ENCODE measurements around the gene EPB41L4A. TPM values are rescaled to one million over a fixed set of nuclear protein-coding genes. Genes with fewer than 3 reads are reported as not detected.
A peak's percentile ranks its signal among the peaks of the same experiment; 100 is the strongest.

The EPB41L4A gene
- total RNA-seq, 3 donors from 2014 or later = 11.8 to 18.2 (median 13.2) TPM

- H3K4me1 ChIP-seq (ENCODE audit: low read depth) = no peaks in the 10 kb centered on the region
- no peak for TF ChIP-seq CTCF (IDR thresholded peaks at IDR 0.05)
- ATAC-seq (no peak), DNase-seq (no peak)
- H3K9me3 ChIP-seq = no peaks in the 10 kb centered on the region
- intact Hi-C loops (cut with DNase I, micrococcal nuclease) = loop anchor here (5.0 kb wide), 1 partner anchor 597 kb away; no protein-coding TSS in a partner anchor
- H3K4me3 ChIP-seq = no peak overlapping the region
- no peaks in the 10 kb centered on the region for H3K36me3 ChIP-seq (ENCODE audit: low read depth)
These were observed 269.4 kb downstream of the EPB41L4A start for GRCh38 chr5:112149727-112150126.

- peak; percentile 80 for TF ChIP-seq CTCF (IDR thresholded peaks at IDR 0.05)
- intact Hi-C loops (cut with DNase I, micrococcal nuclease) = loop anchor here (5.0 kb wide), 1 partner anchor 594 kb away; no protein-coding TSS in a partner anchor
- Histone ChIP-seq H3K9me3 (no peaks in the 10 kb centered on the region), H3K36me3 (ENCODE audit: low read depth) (no peaks in the 10 kb centered on the region), H3K4me1 (ENCODE audit: low read depth) (no peaks in the 10 kb centered on the region), H3K4me3 (no peak overlapping the region)
- DNase-seq = peak in 1 of 3 donors; percentile 74
- peak; percentile 84 for ATAC-seq
These were observed 272.5 kb downstream of the EPB41L4A start for GRCh38 chr5:112146323-112147226.

- no peak overlapping the region for H3K4me3 ChIP-seq
- TF ChIP-seq CTCF (IDR thresholded peaks at IDR 0.05) = no peak
- H3K9me3 ChIP-seq = no peaks in the 10 kb centered on the region
- DNase-seq (no peak), ATAC-seq (no peak)
- intact Hi-C loops (cut with DNase I, micrococcal nuclease) = no loop called here
- no peaks in the 10 kb centered on the region for H3K36me3 ChIP-seq (ENCODE audit: low read depth)
- no peaks in the 10 kb centered on the region for H3K4me1 ChIP-seq (ENCODE audit: low read depth)
These were observed 275.4 kb downstream of the EPB41L4A start for GRCh38 chr5:112143690-112144089.

GRCh38 chr5:112142769-112143270 is 276.3 kb downstream of the EPB41L4A start:
- TF ChIP-seq CTCF (IDR thresholded peaks at IDR 0.05) = no peak
- DNase-seq (no peak), ATAC-seq (no peak)
- H3K4me3 ChIP-seq = no peak overlapping the region
- H3K4me1 ChIP-seq (ENCODE audit: low read depth) = no peaks in the 10 kb centered on the region
- H3K36me3 ChIP-seq (ENCODE audit: low read depth) = no peaks in the 10 kb centered on the region
- intact Hi-C loops (cut with DNase I, micrococcal nuclease) = no loop called here
- no peaks in the 10 kb centered on the region for H3K9me3 ChIP-seq

- intact Hi-C loops (cut with DNase I, micrococcal nuclease) = no loop called here
- no peak for DNase-seq
- no peaks in the 10 kb centered on the region for H3K9me3 ChIP-seq
- no peak for TF ChIP-seq CTCF (IDR thresholded peaks at IDR 0.05)
- no peak for ATAC-seq
- H3K4me1 ChIP-seq (ENCODE audit: low read depth) = no peaks in the 10 kb centered on the region
- H3K36me3 ChIP-seq (ENCODE audit: low read depth) = no peaks in the 10 kb centered on the region
- no peak overlapping the region for H3K4me3 ChIP-seq
These were observed 277.5 kb downstream of the EPB41L4A start for GRCh38 chr5:112141582-112141981.
